ENCODE results near the gene MGLL. TPM values are rescaled to one million over a fixed set of nuclear protein-coding genes. Genes with fewer than 3 reads are reported as not detected.

MGLL gene
- total RNA-seq, 1 experiment from 2014 or later = 2.1 TPM

DNA sequence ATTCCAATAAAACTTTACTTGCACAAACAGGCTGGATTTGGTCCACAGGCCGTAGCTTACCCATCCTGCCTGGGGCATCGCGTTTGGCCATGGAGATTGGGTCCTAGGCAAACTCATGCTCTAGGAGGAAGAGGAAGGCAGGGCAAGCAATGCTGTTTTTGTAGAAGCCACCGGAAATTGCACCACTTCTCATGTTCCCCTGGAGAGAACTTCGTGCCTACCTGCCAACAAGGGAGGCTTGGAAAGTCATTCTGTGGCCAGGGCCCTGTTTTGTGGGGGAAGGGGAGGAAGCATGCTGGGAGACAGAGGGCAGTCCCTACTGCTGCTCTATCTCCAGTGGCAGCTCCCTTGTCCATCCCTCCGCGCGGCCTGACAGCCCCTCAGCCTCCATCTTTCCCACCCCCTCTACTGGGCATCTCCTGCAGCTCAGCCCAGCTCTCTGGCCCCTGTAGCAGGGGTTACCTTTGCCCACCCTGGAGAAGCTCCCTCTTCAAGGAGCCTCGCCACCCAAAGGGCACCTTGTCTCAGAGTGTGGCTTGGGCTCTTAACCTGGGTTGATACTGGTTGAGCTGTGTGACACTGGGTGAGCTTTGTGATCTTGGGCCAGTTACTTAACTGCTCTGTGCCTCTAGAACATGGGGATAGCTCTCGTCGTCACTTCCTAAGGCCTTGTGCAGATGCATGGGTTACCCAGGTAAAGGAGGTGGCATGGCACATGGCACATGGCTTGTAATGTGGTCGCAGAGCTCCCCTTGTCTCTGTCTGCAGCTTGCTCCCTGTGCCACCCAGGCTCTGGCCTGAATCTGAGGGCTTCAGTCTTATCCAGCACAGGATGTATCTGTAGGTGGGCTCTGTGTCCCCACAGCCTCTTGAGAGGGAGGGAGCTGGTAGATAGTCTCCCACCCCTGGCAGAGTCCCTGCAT, 143.4 kb downstream of the MGLL start:
- ChIA-PET CTCF (interaction anchor here (0.6 to 1.1 kb wide), 2 partner anchors 103 to 174 kb away, joined by 3 to 4 read pairs; no protein-coding TSS in a partner anchor), POLR2A (no interaction called here)
- DNase-seq (ENCODE audit: low read depth, low spot score) = no peak
- Histone ChIP-seq H3K4me3 (ENCODE audit: low read depth in 2 of 2, low read length in 2 of 2) (no peak overlapping the region), H3K9me3 (ENCODE audit: control insufficient read depth, insufficient read depth, low read depth, low read length) (no peaks in the 10 kb centered on the region), H3K27ac (ENCODE audit: low read length) (no peak overlapping the region), H3K36me3 (ENCODE audit: control insufficient read depth, insufficient read depth, low read length) (no peaks in the 10 kb centered on the region), H3K4me1 (ENCODE audit: control insufficient read depth, insufficient read depth, low read length) (no peaks in the 10 kb centered on the region), H3K27me3 (ENCODE audit: control insufficient read depth, insufficient read depth, low read length) (no peaks in the 10 kb centered on the region)
- ATAC-seq = no peak
- in situ Hi-C loops (cut with HindIII; ENCODE audit: low pct_unique_long_range_greater_than_20kb, low sequenced_read_pairs) (no loop called here), intact Hi-C loops (cut with micrococcal nuclease; ENCODE audit: unreplicated experiment) (no loop called here)
- no TSS peak for BruUV-seq (replicated peaks)
- TF ChIP-seq POLR2AphosphoS5 (IDR thresholded peaks at IDR 0.05; ENCODE audit: low read depth, low read length) (no peak), TCF7L2 (IDR thresholded peaks at IDR 0.05; ENCODE audit: low read depth, low read length) (no peak), SIN3A (IDR thresholded peaks at IDR 0.05; ENCODE audit: borderline replicate concordance, insufficient read depth, low read depth, low read length) (no peak)
- TF ChIP-seq, protein P1, sequence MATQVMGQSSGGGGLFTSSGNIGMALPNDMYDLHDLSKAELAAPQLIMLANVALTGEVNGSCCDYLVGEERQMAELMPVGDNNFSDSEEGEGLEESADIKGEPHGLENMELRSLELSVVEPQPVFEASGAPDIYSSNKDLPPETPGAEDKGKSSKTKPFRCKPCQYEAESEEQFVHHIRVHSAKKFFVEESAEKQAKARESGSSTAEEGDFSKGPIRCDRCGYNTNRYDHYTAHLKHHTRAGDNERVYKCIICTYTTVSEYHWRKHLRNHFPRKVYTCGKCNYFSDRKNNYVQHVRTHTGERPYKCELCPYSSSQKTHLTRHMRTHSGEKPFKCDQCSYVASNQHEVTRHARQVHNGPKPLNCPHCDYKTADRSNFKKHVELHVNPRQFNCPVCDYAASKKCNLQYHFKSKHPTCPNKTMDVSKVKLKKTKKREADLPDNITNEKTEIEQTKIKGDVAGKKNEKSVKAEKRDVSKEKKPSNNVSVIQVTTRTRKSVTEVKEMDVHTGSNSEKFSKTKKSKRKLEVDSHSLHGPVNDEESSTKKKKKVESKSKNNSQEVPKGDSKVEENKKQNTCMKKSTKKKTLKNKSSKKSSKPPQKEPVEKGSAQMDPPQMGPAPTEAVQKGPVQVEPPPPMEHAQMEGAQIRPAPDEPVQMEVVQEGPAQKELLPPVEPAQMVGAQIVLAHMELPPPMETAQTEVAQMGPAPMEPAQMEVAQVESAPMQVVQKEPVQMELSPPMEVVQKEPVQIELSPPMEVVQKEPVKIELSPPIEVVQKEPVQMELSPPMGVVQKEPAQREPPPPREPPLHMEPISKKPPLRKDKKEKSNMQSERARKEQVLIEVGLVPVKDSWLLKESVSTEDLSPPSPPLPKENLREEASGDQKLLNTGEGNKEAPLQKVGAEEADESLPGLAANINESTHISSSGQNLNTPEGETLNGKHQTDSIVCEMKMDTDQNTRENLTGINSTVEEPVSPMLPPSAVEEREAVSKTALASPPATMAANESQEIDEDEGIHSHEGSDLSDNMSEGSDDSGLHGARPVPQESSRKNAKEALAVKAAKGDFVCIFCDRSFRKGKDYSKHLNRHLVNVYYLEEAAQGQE (IDR thresholded peaks at IDR 0.05; ENCODE audit: insufficient read depth in 1 of 2, low read depth in 2 of 2, low read length in 1 of 2) = no peak
- TF ChIP-seq, protein P2, sequence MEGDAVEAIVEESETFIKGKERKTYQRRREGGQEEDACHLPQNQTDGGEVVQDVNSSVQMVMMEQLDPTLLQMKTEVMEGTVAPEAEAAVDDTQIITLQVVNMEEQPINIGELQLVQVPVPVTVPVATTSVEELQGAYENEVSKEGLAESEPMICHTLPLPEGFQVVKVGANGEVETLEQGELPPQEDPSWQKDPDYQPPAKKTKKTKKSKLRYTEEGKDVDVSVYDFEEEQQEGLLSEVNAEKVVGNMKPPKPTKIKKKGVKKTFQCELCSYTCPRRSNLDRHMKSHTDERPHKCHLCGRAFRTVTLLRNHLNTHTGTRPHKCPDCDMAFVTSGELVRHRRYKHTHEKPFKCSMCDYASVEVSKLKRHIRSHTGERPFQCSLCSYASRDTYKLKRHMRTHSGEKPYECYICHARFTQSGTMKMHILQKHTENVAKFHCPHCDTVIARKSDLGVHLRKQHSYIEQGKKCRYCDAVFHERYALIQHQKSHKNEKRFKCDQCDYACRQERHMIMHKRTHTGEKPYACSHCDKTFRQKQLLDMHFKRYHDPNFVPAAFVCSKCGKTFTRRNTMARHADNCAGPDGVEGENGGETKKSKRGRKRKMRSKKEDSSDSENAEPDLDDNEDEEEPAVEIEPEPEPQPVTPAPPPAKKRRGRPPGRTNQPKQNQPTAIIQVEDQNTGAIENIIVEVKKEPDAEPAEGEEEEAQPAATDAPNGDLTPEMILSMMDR (IDR thresholded peaks at IDR 0.05) = no peak

DNA sequence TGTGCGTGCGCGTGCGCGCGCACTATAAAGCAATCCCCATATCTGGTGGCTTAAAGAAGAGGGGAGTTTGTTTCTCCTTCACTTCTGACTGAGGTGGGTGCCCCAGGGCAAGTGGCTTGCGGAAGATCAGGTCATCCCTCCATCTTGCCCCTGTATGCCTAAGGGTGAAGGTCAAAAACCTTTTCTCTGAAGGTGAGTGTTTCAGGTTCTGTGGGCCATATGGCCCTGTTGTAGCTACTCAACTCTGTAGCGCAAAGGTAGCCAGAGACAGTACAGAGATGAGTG, 144.1 kb downstream of the MGLL start:
- H3K4me3 ChIP-seq (ENCODE audit: low read depth in 2 of 2, low read length in 2 of 2) = no peak overlapping the region
- CTCF ChIA-PET = no interaction called here

More for the DNA sequence above, 144.1 kb downstream of the MGLL start:
- intact Hi-C loops (cut with micrococcal nuclease; ENCODE audit: unreplicated experiment) (no loop called here), in situ Hi-C loops (cut with HindIII; ENCODE audit: low pct_unique_long_range_greater_than_20kb, low sequenced_read_pairs) (no loop called here)
- TF ChIP-seq POLR2AphosphoS5 (IDR thresholded peaks at IDR 0.05; ENCODE audit: low read depth, low read length) = no peak
- TF ChIP-seq, protein P1 (IDR thresholded peaks at IDR 0.05; ENCODE audit: insufficient read depth in 1 of 2, low read depth in 2 of 2, low read length in 1 of 2) = no peak
- no peak for TF ChIP-seq SIN3A (IDR thresholded peaks at IDR 0.05; ENCODE audit: borderline replicate concordance, insufficient read depth, low read depth, low read length)
- TF ChIP-seq TCF7L2 (IDR thresholded peaks at IDR 0.05; ENCODE audit: low read depth, low read length) = no peak
- BruUV-seq (replicated peaks) = no TSS peak
- Histone ChIP-seq H3K36me3 (ENCODE audit: control insufficient read depth, insufficient read depth, low read length) (no peaks in the 10 kb centered on the region), H3K27me3 (ENCODE audit: control insufficient read depth, insufficient read depth, low read length) (no peaks in the 10 kb centered on the region), H3K27ac (ENCODE audit: low read length) (no peak overlapping the region), H3K4me1 (ENCODE audit: control insufficient read depth, insufficient read depth, low read length) (no peaks in the 10 kb centered on the region; the same call in 1 of the 2 replicates), H3K9me3 (ENCODE audit: control insufficient read depth, insufficient read depth, low read depth, low read length) (no peaks in the 10 kb centered on the region)
- POLR2A ChIA-PET = no interaction called here
- no peak for ATAC-seq
- DNase-seq (ENCODE audit: low read depth, low spot score) = no peak
